Activated CD4-positive, alpha-beta T cell treated with anti-CD3 and anti-CD28 coated beads, Interleukin-2, amount 50 U/mL, for 24 hours (primary cell): ENCODE measurements around the gene SERPIND1.

Experiments used
- DNase-seq, 2 donors: peaks; one replicate each; pipeline ENCODE4 v3.0.0-alpha.2; 2020; ENCODE audit warnings: low read depth in 1 of 2, low spot score in 1 of 2

SERPIND1 gene

GRCh38 chr22:20788627-20789344, 14.9 kb downstream of the SERPIND1 start:
- no peak for DNase-seq

- DNase-seq = no peak
Measured at GRCh38 chr22:20792221-20792965, 18.5 kb downstream of the SERPIND1 start.

GRCh38 chr22:20792966-20793728, 19.2 kb downstream of the SERPIND1 start:
- DNase-seq = no peak

- no peak for DNase-seq
Measured at GRCh38 chr22:20793748-20794649, 20.1 kb downstream of the SERPIND1 start.

GRCh38 chr22:20794650-20795413, 20.9 kb downstream of the SERPIND1 start:
- no peak for DNase-seq

GRCh38 chr22:20796731-20797130, 22.8 kb downstream of the SERPIND1 start:
- DNase-seq = no peak

- no peak for DNase-seq
Measured at GRCh38 chr22:20798218-20798617, 24.3 kb downstream of the SERPIND1 start.

- DNase-seq = no peak
Measured at GRCh38 chr22:20798974-20799373, 25.1 kb downstream of the SERPIND1 start.

GRCh38 chr22:20799449-20799848, 25.5 kb downstream of the SERPIND1 start:
- DNase-seq = no peak

GRCh38 chr22:20802452-20802851, 28.5 kb downstream of the SERPIND1 start:
- no peak for DNase-seq

GRCh38 chr22:20802922-20803553, 29.1 kb downstream of the SERPIND1 start:
- no peak for DNase-seq

GRCh38 chr22:20803696-20804324, 29.9 kb downstream of the SERPIND1 start:
- no peak for DNase-seq

GRCh38 chr22:20804650-20805049, 30.7 kb downstream of the SERPIND1 start:
- no peak for DNase-seq

- DNase-seq = no peak
Measured at GRCh38 chr22:20805972-20806471, 32.1 kb downstream of the SERPIND1 start.

GRCh38 chr22:20807315-20807752, 33.4 kb downstream of the SERPIND1 start:
- no peak for DNase-seq

GRCh38 chr22:20808844-20809243, 34.9 kb downstream of the SERPIND1 start:
- no peak for DNase-seq

GRCh38 chr22:20809538-20810185, 35.7 kb downstream of the SERPIND1 start:
- no peak for DNase-seq

GRCh38 chr22:20810645-20811044, 36.7 kb downstream of the SERPIND1 start:
- no peak for DNase-seq
